HL-60 (cell line): ENCODE results near the gene DNAH2.

Experiments
- CTCF ChIP-seq: IDR thresholded peaks from one replicate; pipeline ENCODE4 v1.5.1; 2011; ENCODE audit warnings: low read length, control low read depth, inconsistent platforms; ENCODE audit not compliant: insufficient read depth
- GABPA ChIP-seq: IDR thresholded peaks from 2 replicates; pipeline ENCODE4 v1.6.1; 2012; ENCODE audit warnings: low read depth
- POLR2AphosphoS5 ChIP-seq: IDR thresholded peaks from 2 replicates; pipeline ENCODE4 v1.6.1; 2012; ENCODE audit warnings: low read depth
- REST ChIP-seq: IDR thresholded peaks from 2 replicates; pipeline ENCODE4 v1.6.1; 2012; ENCODE audit warnings: low read depth; ENCODE audit not compliant: insufficient replicate concordance

- TF ChIP-seq CTCF, result no peak
- TF ChIP-seq GABPA, result no peak
- no peak for TF ChIP-seq POLR2AphosphoS5
- TF ChIP-seq REST, result no peak
Observed at GRCh38 chr17:7807206-7807605, 89.7 kb downstream of the DNAH2 start.
